PC-3 (cell line): ENCODE measurements around the gene TSPYL4. TPM values are rescaled to one million over a fixed set of nuclear protein-coding genes. Genes with fewer than 3 reads are reported as not detected.

Experiments
- ATAC-seq: fragments of 200-7000 bp; cut with Tn5 transposase; 2 replicates; pipeline ENCODE4 v1.9.1; 2020; ENCODE audit warnings: mild to moderate bottlenecking, moderate library complexity
- BruUV-seq: library from RNA; stranded (reverse); fragments of 400-500 nt; replicated peaks from 2 replicates; lab custom pipeline; 2021; lab: Mats Ljungman, UMichigan
- CTCF ChIA-PET: fragments of 300-600 bp; sonication (Branson Sonifier 250); formaldehyde crosslinking; loops from one replicate; lab custom pipeline; 2022; ENCODE audit warnings: antibody characterized with exemption; lab: Charles Lee
- POLR2A ChIA-PET: fragments of 300-600 bp; sonication (Branson Sonifier 250); formaldehyde crosslinking; loops from one replicate; lab custom pipeline; 2022; ENCODE audit warnings: antibody characterized with exemption; ENCODE audit not compliant: unreplicated experiment; lab: Charles Lee
- DNase-seq: peaks from one replicate; pipeline ENCODE4 v3.0.0-alpha.2; 2015
- H2AFZ ChIP-seq: fragments of 300-600 bp; sonication (generic); 2 replicates; pipeline ENCODE4 v1.6.0; 2016; ENCODE audit warnings: antibody characterized with exemption, low read length
- H3F3A ChIP-seq: fragments of 300-600 bp; sonication (generic); one replicate; pipeline ENCODE4 v1.6.0; 2017; ENCODE audit warnings: antibody characterized with exemption, low read length, control low read depth, mild to moderate bottlenecking; ENCODE audit not compliant: unreplicated experiment
- H3K27ac ChIP-seq: fragments of 300-600 bp; sonication (generic); 2 replicates; pipeline ENCODE4 v1.5.1; 2016; ENCODE audit warnings: mild to moderate bottlenecking, low read length
- H3K27me3 ChIP-seq: fragments of 300-600 bp; sonication (generic); 2 replicates; pipeline ENCODE4 v1.6.1; 2016; ENCODE audit warnings: low read length, mixed read lengths
- H3K36me3 ChIP-seq: fragments of 300-600 bp; sonication (generic); 2 replicates; pipeline ENCODE4 v1.6.1; 2016; ENCODE audit warnings: low read depth, mixed run types, low read length, mixed read lengths
- H3K4me1 ChIP-seq: fragments of 300-600 bp; sonication (generic); 2 replicates; pipeline ENCODE4 v1.5.1; 2016; ENCODE audit warnings: low read length; ENCODE audit not compliant: insufficient read depth
- H3K4me2 ChIP-seq: fragments of 300-600 bp; sonication (generic); 2 replicates; pipeline ENCODE4 v1.6.0; 2016; ENCODE audit warnings: low read length
- H3K4me3 ChIP-seq: fragments of 300-600 bp; sonication (generic); 2 replicates; pipeline ENCODE4 v1.5.1; 2016; ENCODE audit warnings: mild to moderate bottlenecking, low read length, mixed read lengths
- H3K79me2 ChIP-seq: fragments of 300-600 bp; sonication (generic); 2 replicates; pipeline ENCODE4 v1.6.1; 2017; ENCODE audit warnings: low read length, mixed read lengths
- H3K9ac ChIP-seq: fragments of 300-600 bp; sonication (generic); 2 replicates; pipeline ENCODE4 v1.6.0; 2016; ENCODE audit warnings: mild to moderate bottlenecking, low read length
- H3K9me2 ChIP-seq: fragments of 300-600 bp; sonication (generic); replicated peaks from 2 replicates; pipeline ENCODE4 v1.6.1; 2016; ENCODE audit warnings: mixed run types, low read length, mixed read lengths
- H3K9me3 ChIP-seq: fragments of 300-600 bp; sonication (generic); 2 replicates; pipeline ENCODE4 v1.6.1; 2016; ENCODE audit warnings: low read length, mixed read lengths
- H4K20me1 ChIP-seq: fragments of 300-600 bp; sonication (generic); 2 replicates; pipeline ENCODE4 v1.6.1; 2016; ENCODE audit warnings: low read length, mixed read lengths
- CTCF ChIP-seq: fragments of 300-600 bp; sonication (generic); conservative IDR thresholded peaks from 2 replicates; pipeline ENCODE4 v1.5.1; 2017; ENCODE audit warnings: antibody characterized with exemption, low read depth, mild to moderate bottlenecking, low read length
- EZH2 ChIP-seq: fragments of 300-600 bp; sonication (generic); IDR thresholded peaks from one replicate; pipeline ENCODE4 v1.6.1; 2017; ENCODE audit warnings: antibody characterized with exemption, mild to moderate bottlenecking, low read length; ENCODE audit not compliant: unreplicated experiment
- EZH2phosphoT487 ChIP-seq: fragments of 300-600 bp; sonication (generic); IDR thresholded peaks from 2 replicates; pipeline ENCODE4 v1.6.1; 2018; ENCODE audit warnings: mild to moderate bottlenecking, antibody characterized with exemption, low read length, borderline replicate concordance
- intact Hi-C: fragments of 100-400 bp; cut with micrococcal nuclease; formaldehyde crosslinking; loops from 2 replicates; pipeline ENCODE4 v1.9.0; 2023
- total RNA-seq: library from RNA; depleted of rRNA; stranded (reverse); fragments of >200 nt; gene quantifications from 2 replicates; pipeline ENCODE4 v1.2.3, GENCODE V29; 2014

TSPYL4 gene
- total RNA-seq, 1 experiment from 2014 or later = 8.0 TPM

- Histone ChIP-seq H4K20me1 (0 out of 2 replicates have a peak, but pooled peaks cover 4% of the 10 kb centered on the region), H3K4me2 (peak overlapping the region; percentile 86), H3K9me3 (no peaks in the 10 kb centered on the region), H3F3A (no peaks in the 10 kb centered on the region), H3K27ac (no peak overlapping the region), H3K36me3 (no peaks in the 10 kb centered on the region), H3K9me2 (no peaks in the 10 kb centered on the region), H3K4me3 (peak overlapping the region; percentile 97), H3K79me2 (peaks cover 48% of the 10 kb centered on the region), H3K9ac (no peak overlapping the region), H3K4me1 (peaks cover 28% of the 10 kb centered on the region), H2AFZ (no peak overlapping the region), H3K27me3 (no peaks in the 10 kb centered on the region)
- ATAC-seq (no peak), DNase-seq (no peak)
- intact Hi-C loops = no loop called here
- ChIA-PET POLR2A (no interaction called here), CTCF (no interaction called here)
- TF ChIP-seq EZH2 (no peak), CTCF (no peak), EZH2phosphoT487 (no peak)
- no TSS peak for BruUV-seq
Observed at GRCh38 chr6:116251568-116252384, 2.1 kb downstream of the TSPYL4 start.

- no peak for DNase-seq
- no peak overlapping the region for H3K9ac ChIP-seq
- H3K4me3 ChIP-seq = no peak overlapping the region
- H3K4me1 ChIP-seq = peaks cover 28% of the 10 kb centered on the region
- no peaks in the 10 kb centered on the region for H3K9me2 ChIP-seq
- ChIA-PET POLR2A (no interaction called here), CTCF (no interaction called here)
- H3K27ac ChIP-seq = no peak overlapping the region
- no peaks in the 10 kb centered on the region for H3K9me3 ChIP-seq
- H3K4me2 ChIP-seq = no peak overlapping the region
- 0 out of 2 replicates have a peak, but pooled peaks cover 4% of the 10 kb centered on the region for H4K20me1 ChIP-seq
- TF ChIP-seq EZH2 (no peak), CTCF (no peak), EZH2phosphoT487 (no peak)
- peaks cover 37% of the 10 kb centered on the region for H3K79me2 ChIP-seq
- H2AFZ ChIP-seq = no peak overlapping the region
- BruUV-seq = no TSS peak
- H3K27me3 ChIP-seq = no peaks in the 10 kb centered on the region
- intact Hi-C loops = no loop called here
- H3F3A ChIP-seq = no peaks in the 10 kb centered on the region
- no peaks in the 10 kb centered on the region for H3K36me3 ChIP-seq
- ATAC-seq = no peak
Observed at GRCh38 chr6:116248577-116248976, 5.3 kb downstream of the TSPYL4 start.

GRCh38 chr6:116247285-116247684 is 6.6 kb downstream of the TSPYL4 start:
- no TSS peak for BruUV-seq
- DNase-seq = no peak
- no peak for ATAC-seq
- Histone ChIP-seq H3K36me3 (no peaks in the 10 kb centered on the region), H3K9ac (no peak overlapping the region), H4K20me1 (0 out of 2 replicates have a peak, but pooled peaks cover 4% of the 10 kb centered on the region), H3K27ac (no peak overlapping the region), H3K4me2 (no peak overlapping the region), H3K9me2 (no peaks in the 10 kb centered on the region), H3K9me3 (no peaks in the 10 kb centered on the region), H3F3A (no peaks in the 10 kb centered on the region), H2AFZ (no peak overlapping the region), H3K4me1 (peaks cover 20% of the 10 kb centered on the region), H3K4me3 (no peak overlapping the region), H3K79me2 (peaks cover 24% of the 10 kb centered on the region), H3K27me3 (no peaks in the 10 kb centered on the region)
- ChIA-PET POLR2A (no interaction called here), CTCF (no interaction called here)
- TF ChIP-seq CTCF = no peak
- TF ChIP-seq EZH2 = no peak
- TF ChIP-seq EZH2phosphoT487 = no peak
- intact Hi-C loops = no loop called here
